ENCODE data around the gene CUTC.

DNA sequence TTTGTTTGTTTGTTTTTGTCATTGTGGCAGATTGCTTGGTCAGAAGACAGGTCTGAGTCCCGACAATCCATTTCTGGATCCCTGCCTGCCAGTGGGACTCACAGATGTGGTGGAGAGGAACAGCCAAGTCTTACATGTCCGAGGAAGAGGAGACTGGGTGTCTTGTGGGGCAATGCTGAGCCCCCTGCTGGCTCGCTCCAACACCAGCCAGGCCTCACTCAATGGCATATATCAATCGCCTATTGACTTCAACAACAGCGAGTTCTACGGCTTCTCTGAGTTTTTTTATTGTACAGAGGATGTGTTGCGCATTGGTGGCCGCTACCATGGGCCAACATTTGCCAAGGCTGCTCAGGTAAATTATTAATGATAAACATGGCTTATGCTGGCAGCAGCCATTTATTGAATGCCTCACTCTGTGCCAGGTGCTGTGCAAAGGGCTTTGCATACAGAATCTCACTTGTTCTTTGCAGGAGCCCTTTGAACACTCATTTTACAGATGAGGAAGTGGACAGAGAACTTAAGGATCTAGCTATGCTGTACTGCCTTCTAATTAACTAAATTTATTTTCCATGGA is 33.4 kb upstream of the CUTC start:
- TF ChIP-seq, protein P1, sequence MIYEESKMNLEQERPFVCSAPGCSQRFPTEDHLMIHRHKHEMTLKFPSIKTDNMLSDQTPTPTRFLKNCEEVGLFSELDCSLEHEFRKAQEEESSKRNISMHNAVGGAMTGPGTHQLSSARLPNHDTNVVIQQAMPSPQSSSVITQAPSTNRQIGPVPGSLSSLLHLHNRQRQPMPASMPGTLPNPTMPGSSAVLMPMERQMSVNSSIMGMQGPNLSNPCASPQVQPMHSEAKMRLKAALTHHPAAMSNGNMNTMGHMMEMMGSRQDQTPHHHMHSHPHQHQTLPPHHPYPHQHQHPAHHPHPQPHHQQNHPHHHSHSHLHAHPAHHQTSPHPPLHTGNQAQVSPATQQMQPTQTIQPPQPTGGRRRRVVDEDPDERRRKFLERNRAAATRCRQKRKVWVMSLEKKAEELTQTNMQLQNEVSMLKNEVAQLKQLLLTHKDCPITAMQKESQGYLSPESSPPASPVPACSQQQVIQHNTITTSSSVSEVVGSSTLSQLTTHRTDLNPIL (CRISPR knock-in tag; IDR thresholded peaks at IDR 0.05; ENCODE audit: low read depth), result no peak
- TF ChIP-seq ZFP3 (CRISPR knock-in tag; IDR thresholded peaks at IDR 0.05) (no peak), ARNTL (CRISPR knock-in tag; IDR thresholded peaks at IDR 0.05; ENCODE audit: borderline replicate concordance, low read depth) (no peak), ZC3H10 (CRISPR knock-in tag; IDR thresholded peaks at IDR 0.05) (no peak), ZNF8 (CRISPR knock-in tag; IDR thresholded peaks at IDR 0.05) (no peak), ESRRG (CRISPR knock-in tag; IDR thresholded peaks at IDR 0.05) (no peak)
